GM12865 (cell line): ENCODE measurements around the gene GMCL2.

Experiments
- DNase-seq: peaks from one replicate; pipeline ENCODE4 v3.0.0; 2010; ENCODE audit warnings: low read depth
- H3K4me3 ChIP-seq: 2 replicates; pipeline ENCODE4 v1.5.1; 2011; ENCODE audit warnings: mild to moderate bottlenecking, low read depth, low read length, control low read depth
- CTCF ChIP-seq: IDR thresholded peaks from 2 replicates; pipeline ENCODE4 v1.5.1; 2011; ENCODE audit warnings: low read length, control low read depth, low read depth, inconsistent platforms; ENCODE audit not compliant: insufficient read depth; ENCODE audit errors: missing control alignments

GMCL2 gene

DNA sequence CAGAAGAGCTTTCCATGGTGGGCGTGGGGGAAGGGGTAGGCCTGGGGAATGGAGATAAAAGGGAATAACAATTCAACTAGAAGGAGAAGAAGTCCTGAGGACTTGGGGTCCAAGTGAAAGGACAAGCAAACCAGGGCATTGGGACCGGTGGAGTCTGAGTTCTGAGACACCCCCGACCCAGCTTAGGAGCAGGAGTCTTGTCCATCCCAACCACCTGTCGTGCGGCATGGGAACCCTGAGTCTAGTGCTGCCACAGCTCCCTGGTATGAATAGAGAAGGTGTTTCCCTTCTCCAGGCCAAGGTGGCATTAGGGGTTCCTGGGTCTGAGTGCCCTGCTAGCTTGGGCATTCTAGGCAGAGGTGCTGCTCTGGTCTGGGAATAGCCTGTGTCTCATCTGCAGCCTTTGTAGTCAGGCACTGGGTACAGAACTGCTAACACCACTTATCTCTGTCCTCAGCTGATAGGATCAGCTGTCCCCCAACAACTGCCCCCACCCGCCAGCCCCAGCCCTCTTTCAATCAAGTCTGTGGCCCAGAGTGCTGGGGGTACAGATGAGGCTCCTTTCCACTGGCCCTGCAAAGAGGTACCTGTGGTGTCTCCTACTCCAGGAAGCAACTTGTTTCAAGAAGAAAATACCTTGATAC, 27.1 kb upstream of the GMCL2 start:
- no peak for TF ChIP-seq CTCF
- no peak for DNase-seq
- no peak overlapping the region for H3K4me3 ChIP-seq

GRCh38 chr5:178213748-178214151, 26.6 kb upstream of the GMCL2 start:
- H3K4me3 ChIP-seq: no peak overlapping the region
- TF ChIP-seq CTCF: no peak
- DNase-seq: no peak

GRCh38 chr5:178213003-178213461, 25.9 kb upstream of the GMCL2 start:
- no peak for DNase-seq
- TF ChIP-seq CTCF: no peak
- no peak overlapping the region for H3K4me3 ChIP-seq

DNA sequence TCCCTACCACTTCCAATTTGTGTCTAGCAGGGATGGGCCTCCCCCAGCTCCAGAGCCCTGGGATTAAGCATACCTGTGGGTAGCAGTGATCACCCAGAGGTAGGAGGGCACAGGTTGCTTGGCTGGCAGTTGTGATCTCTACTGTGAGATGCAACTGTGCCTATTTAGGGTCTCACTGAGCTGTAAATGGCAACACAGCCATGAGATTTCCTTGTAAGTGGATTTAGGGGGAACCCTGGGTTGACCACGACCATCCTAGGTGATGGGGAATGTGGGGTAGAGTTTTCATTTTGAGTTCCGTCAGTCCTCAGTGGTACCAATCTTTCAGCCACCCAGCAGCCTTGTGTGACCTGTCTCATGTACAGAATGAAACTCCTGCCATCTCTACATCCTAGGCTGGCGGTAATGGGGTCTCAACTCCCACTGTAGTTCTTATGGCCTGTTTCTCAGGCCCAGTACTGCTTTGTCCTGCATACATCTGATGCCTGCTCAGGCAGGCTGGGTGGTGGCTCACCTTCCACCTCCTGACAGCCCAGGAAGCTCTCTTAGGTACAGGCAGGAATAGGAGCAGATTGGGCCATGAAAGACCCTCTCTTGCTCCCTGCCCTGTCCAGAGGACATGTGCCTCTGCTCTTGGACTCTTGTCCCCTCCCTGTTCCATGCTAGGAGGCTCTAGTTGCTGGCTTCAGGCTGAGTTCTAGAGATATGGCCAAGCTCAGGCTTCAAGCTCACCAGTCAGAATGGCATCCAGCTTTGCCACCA, 25.3 kb upstream of the GMCL2 start:
- DNase-seq: no peak
- no peak for TF ChIP-seq CTCF

DNA sequence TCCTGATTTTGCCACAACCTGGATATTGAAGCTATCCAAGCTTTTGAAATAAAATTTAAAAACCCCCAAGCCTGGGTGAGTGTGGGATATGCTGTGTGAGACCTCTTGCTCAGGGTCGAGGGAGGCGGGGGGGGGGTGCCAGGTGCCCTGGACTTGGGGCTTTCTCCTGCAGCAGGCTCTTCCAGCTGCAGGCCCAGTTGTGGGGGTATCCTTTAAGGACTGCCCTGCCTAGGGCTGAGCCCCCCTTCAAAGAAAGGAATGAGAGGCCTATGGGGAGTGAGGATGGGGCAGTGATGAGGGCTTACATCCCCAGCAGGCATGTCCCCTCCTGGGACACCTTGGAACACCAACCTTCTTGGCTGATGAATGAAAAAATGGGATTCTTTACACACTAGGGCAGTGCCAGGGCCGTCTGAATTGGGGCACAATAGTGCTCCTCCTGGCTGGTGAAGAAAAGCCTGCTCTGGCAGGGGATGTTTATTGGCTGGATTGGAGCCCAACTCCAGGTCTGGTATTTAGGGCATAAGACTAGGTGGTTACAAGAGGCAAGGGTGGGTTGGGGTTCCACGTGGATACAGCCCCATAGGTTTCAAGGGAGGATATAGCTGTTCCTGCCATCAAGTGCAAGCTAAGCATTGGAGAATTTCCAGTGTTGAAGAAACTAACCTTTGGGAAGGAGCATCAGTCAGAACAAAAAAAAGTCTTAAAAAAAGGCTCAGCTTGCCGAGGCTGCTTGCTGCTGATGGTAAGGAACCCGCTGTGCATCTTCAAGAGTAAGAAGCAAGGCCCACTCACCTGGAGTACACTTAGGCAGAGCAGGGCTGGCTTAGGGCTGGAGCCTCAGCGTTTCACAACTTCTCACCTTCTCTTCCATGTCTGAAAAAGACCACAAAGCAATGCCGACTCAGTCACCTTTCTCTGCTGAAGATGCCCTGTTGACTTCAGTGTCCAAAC, 24.2 kb upstream of the GMCL2 start:
- no peak for TF ChIP-seq CTCF
- H3K4me3 ChIP-seq: no peak overlapping the region
- DNase-seq: no peak

More for the DNA sequence above, 25.3 kb upstream of the GMCL2 start:
- no peak overlapping the region for H3K4me3 ChIP-seq

- no peak for TF ChIP-seq CTCF
- no peak for DNase-seq
- H3K4me3 ChIP-seq: no peak overlapping the region
Measured at GRCh38 chr5:178210686-178211085, 23.5 kb upstream of the GMCL2 start.
